HG03060 (cell line): ENCODE data around the gene CDC42EP4.
"Not testable (repeated sequence)": the region's sequence is repeated elsewhere in the genome, so short reads cannot be mapped to it uniquely, and the experiment has no call there.

Experiments used
- ATAC-seq: cut with Tn5 transposase; IDR thresholded peaks from one replicate; pipeline ENCODE4 v1.9.1; 2021; ENCODE audit warnings: low read depth, moderate number of reproducible peaks; ENCODE audit not compliant: unreplicated experiment

CDC42EP4 gene

GRCh38 chr17:73343739-73344454 lies 32.1 kb upstream of the CDC42EP4 start:
- ATAC-seq: no peak

- no peak for ATAC-seq
Measured at GRCh38 chr17:73343168-73343634, 31.4 kb upstream of the CDC42EP4 start.

DNA sequence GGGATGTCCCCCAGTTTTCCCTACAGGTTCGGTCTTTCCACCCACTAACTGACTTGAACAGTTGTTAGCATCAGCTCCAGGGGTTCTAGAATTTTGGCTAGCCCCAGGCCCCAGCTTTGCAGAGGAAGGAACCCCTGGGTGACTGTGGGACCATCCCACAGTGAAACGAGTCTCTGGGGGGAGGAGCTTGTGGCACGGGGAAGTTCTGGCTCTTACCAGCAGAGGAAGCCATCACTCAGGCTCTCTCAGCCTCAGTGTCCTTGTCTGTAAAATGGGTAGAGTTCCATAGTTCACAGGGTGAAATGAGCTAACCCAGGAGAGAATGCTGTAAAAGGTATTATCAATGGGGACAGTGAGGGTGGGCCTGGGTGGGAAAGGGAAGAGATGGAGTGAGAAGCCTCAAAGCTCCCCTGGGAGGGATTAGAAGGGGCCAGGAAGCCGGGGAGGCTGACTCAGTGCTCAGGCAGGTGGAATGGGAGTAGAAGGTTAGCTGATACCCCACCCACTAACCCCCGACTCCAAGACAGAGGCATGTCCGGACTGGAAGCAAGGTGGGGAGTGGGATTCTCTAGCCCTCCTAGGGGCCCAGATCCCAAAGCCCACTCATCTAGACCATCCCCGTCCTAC lies 30.9 kb upstream of the CDC42EP4 start:
- ATAC-seq: no peak

DNA sequence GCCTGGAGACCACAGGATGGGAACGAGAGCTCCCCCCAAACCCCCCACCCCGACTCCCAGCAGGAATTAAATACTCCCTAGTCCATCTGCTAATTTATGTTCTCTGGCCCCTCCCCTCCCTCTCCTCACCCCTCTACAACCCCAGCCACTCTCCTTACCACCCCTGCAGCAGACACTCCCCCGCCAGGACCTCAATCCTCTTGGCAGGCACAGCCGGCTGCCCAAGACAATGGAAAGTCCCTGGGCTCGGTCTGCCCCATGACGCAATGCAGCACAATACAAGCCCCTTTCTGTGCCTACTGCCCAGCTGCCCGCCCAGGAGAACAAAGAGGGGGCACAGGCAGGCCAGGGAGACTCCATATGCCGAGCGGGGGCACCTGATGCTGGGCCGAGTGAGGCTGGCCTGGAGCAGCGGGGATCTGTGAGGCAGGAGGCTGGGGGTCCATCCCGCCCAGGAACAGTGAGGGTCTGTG lies 30.3 kb upstream of the CDC42EP4 start:
- no peak for ATAC-seq

- no peak for ATAC-seq
Measured at GRCh38 chr17:73341350-73342049, 29.7 kb upstream of the CDC42EP4 start.

GRCh38 chr17:73340093-73340596 lies 28.3 kb upstream of the CDC42EP4 start:
- no peak for ATAC-seq

GRCh38 chr17:73338566-73339197 lies 26.9 kb upstream of the CDC42EP4 start:
- ATAC-seq: no peak

DNA sequence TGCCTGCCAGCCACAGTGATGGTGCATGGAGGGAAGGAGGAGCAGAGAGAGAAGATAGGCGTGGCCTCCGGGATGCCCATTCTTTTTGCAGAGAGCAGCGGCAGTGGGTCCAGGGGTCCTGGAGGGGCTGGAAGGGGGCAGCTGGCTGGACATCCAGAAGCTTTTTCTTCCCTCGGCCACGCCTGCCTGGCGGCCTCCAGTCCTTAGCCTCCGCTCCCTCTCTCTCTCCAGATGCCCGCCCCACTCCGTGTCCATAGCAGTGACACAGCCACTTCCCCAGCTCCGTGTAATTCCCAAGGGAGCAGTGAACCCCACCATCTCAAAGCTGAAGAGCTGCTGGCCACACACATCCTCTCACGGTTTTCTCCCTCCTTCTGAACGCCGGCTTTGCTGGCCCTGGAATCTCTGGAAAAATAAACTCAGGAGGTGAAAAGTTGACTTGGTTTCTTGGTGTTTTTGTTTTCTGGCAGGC lies 26.3 kb upstream of the CDC42EP4 start:
- no peak for ATAC-seq

DNA sequence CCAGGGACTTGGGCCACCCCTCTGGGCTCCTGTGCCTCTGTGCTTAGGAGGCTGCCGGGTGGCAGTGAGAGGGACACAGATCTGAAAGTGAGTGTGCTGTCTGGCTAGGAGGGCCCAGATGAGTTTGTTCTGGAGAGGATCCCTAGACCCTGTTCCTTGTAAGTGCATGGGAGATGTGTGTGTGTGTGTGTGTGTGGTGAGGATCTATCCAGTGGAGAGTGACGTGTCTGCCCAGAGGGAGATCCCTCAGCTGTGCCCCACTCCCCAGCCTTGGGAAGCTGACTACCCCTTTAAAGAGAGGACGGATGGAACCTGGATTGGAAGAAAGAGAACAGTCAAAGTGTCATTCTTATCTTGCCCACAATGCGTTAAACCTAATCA lies 25.5 kb upstream of the CDC42EP4 start:
- ATAC-seq: no peak

GRCh38 chr17:73336408-73337329 lies 24.9 kb upstream of the CDC42EP4 start:
- no peak for ATAC-seq

GRCh38 chr17:73335591-73336407 lies 24.0 kb upstream of the CDC42EP4 start:
- ATAC-seq: no peak

DNA sequence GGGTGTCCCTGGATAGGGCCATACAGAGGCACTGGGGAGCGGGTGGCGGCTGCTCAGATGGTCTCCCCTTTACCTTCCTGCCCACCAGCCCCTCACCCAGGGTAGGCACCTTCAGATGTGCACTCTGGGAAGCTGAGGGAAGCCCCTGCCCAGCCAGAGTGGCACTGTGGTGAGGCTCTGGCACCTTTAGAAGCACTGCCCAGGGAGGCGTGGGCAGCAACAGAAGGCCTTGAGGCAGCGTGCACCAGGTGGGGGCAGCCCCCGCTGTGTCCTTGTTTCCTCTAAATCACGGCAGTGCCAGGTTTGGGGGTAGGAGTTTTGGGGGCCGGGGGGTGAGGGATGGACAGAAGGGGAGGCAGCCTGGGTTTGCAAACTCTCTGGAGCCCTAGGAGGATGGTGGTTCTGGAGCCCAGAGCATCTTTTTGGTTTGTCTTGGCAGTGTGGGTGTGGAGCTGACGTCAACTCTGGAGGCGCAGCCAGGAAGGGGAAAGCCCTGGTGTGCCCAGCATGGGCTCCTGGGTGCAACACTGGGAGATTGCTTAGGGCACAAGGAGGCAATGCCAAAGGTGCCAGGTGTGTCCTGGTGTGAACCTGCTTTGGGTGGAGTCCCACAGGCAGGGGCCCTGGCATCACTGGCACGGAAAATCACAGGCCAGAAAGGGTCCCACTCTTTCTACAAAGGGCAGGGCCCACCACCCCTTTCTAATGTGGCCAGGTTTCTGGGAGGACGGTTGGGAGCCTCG lies 23.1 kb upstream of the CDC42EP4 start:
- no peak for ATAC-seq

GRCh38 chr17:73333445-73333844 lies 21.6 kb upstream of the CDC42EP4 start:
- ATAC-seq: not testable (repeated sequence)

DNA sequence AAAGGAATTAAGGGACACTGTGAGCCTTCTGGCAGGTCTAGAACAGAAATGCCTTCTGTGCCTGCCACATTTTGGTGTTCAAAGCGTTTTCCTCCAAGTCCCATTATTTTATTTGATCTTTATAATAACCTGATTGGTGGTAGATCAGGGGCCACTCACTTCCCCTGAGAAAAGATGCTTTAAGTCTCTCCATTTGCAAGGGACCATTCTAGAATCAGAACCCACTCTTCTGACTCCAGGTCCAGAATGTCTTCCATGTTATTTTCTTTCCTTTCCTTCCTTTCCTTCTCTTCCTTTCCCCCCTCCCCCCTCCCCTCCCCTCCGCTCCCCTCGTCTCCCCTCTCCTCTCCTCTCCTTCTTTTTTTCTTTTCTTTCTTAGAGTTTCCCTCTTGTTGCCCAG lies 19.3 kb upstream of the CDC42EP4 start:
- no peak for ATAC-seq

GRCh38 chr17:73327676-73328075 lies 15.9 kb upstream of the CDC42EP4 start:
- no peak for ATAC-seq

DNA sequence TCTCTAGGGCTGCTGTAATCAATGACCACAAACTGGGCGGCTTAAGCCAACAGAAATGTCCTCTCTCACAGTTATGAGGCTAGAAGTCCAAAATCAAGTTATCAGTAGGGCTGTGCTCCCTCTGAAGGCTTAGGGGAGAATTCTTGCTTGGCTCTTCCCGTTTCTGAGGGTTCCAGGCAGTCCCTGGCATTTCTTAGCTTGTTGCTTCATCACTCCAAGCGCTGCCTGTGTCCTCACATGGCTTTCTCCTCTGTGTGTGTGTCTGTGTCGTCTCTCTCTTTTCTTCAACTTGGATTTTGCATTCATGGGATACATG lies 13.7 kb upstream of the CDC42EP4 start:
- ATAC-seq: no peak

DNA sequence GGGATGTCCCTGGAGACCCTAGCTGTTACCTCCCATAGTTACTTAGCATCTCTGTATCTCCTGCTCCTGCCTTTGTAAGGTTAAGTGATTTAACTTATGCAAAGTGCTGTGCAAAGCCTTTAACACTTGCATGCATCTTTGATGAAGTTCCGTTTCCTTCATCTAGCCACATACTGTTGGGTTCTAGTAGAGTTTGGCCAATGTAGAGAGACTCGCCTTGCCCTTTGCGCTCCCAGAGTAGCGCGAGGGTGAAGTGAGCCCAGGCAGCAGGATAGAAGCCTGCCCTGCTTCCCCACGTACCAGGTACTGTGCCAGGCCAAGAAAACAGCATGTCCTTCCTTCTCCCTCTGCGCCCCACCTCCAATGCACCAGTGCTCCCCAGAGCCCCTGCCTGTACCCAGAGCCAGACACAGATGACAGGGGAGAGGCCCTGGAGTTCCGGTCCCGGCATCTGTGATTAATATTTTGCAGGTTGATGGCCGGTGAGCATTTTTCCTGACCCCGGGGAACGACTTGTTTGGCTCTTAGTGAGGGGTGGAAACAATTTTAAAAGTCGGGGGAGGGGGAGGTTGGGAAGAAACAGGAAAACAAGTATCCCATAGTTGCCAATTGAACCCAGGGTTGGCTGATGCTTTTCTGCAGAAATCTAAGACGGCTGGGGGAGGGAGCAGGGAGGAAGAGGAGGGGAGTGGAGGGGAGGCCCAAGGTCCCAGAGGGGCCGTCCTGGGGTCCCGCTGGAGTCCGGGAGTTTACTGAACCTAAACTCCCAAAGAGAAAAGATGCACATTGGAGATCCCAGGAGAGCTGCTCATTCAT lies 13.1 kb upstream of the CDC42EP4 start:
- no peak for ATAC-seq

DNA sequence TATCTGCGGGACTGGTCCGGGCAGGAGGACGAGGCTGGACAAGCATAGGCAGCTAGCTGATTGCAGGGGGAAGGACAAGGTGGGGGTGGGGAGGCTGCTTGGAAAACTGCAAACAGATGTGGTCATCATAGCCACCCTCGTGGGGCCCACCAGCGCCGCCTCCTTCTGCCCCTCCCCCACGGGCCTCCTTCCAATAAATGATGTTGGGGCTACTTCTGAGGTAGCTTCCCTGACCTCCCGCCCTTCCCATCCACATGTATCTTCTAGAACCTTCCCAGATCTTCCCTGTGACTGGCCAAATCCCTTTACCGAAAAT lies 12.3 kb upstream of the CDC42EP4 start:
- no peak for ATAC-seq
